GM19025 (cell line): Measurements from ENCODE around the gene RAB11A.

ENCODE experiments used
- ATAC-seq: cut with Tn5 transposase; IDR thresholded peaks from one replicate; pipeline ENCODE4 v1.9.1; 2021; ENCODE audit warnings: mild to moderate bottlenecking, low read depth, moderate library complexity; ENCODE audit not compliant: unreplicated experiment

RAB11A gene

DNA sequence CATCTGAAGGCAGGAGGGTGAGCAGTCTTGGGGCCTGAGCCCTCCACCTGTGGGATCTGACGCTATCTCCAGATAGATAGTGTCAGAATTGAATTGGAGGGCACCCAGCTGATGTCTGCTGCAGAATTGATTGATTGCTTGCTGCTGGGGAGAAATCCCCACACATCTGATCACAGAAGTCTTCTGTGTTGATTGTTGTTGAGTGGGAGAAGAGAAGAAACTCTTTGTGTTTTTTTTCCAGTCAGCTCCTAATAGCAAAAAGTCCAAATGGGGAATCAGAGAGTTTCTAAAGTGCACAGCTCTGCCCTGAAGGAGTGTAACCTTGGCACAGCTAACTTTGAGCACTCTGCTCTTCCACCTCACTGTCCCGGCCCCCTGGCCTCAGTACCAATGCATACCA is 66.1 kb downstream of the RAB11A start:
- no peak for ATAC-seq

- no peak for ATAC-seq
Measured at GRCh38 chr15:65936282-65936681, 67.0 kb downstream of the RAB11A start.

- no peak for ATAC-seq
Measured at GRCh38 chr15:65937054-65937453, 67.8 kb downstream of the RAB11A start.

DNA sequence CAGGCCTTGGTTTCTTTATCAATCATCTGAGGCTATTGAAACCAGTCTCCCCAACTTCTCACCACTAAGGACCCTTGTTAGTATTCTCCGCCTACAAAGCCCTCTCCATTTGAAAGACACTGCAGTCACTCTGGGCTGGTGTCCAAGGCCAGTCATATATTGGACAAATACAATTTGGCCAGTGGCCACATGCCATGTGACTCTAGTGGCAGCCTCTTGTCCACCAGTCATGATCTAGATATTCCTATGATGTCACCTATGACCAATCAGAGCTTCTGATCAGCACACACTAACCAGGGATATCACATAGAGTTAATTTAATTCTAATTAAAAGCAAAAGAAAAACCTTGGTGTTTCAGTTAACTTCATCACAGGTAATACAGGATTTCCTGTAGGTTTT is 68.2 kb downstream of the RAB11A start:
- ATAC-seq: no peak

GRCh38 chr15:65938604-65939003 is 69.3 kb downstream of the RAB11A start:
- no peak for ATAC-seq

GRCh38 chr15:65939901-65940617 is 70.8 kb downstream of the RAB11A start:
- no peak for ATAC-seq

- no peak for ATAC-seq
Measured at GRCh38 chr15:65940618-65940909, 71.3 kb downstream of the RAB11A start.
